HG02759 (cell line): ENCODE results near the gene MAST4.
A peak's percentile ranks its signal among the peaks of the same experiment; 100 is the strongest.

Experiments used
- ATAC-seq: cut with Tn5 transposase; IDR thresholded peaks from one replicate; pipeline ENCODE4 v1.9.1; 2021; ENCODE audit warnings: mild to moderate bottlenecking, moderate library complexity; ENCODE audit not compliant: unreplicated experiment

MAST4 gene

GRCh38 chr5:66603164-66603563 is 7.0 kb downstream of the MAST4 start:
- ATAC-seq = no peak

- no peak for ATAC-seq
These were observed 7.7 kb downstream of the MAST4 start for GRCh38 chr5:66603881-66604280.

- ATAC-seq = no peak
These were observed 10.5 kb downstream of the MAST4 start for GRCh38 chr5:66606713-66607112.

- ATAC-seq = no peak
These were observed 12.3 kb downstream of the MAST4 start for GRCh38 chr5:66608501-66608900.

- ATAC-seq = no peak
These were observed 13.4 kb downstream of the MAST4 start for GRCh38 chr5:66609615-66610014.

- ATAC-seq = no peak
These were observed 16.0 kb downstream of the MAST4 start for GRCh38 chr5:66612226-66612625.

GRCh38 chr5:66615136-66615535 is 18.9 kb downstream of the MAST4 start:
- ATAC-seq = no peak

GRCh38 chr5:66615894-66616293 is 19.7 kb downstream of the MAST4 start:
- no peak for ATAC-seq

GRCh38 chr5:66616520-66617225 is 20.5 kb downstream of the MAST4 start:
- peak; percentile 14 for ATAC-seq

- peak; percentile 56 for ATAC-seq
These were observed 21.2 kb downstream of the MAST4 start for GRCh38 chr5:66617226-66617861.

GRCh38 chr5:66617991-66618768 is 22.0 kb downstream of the MAST4 start:
- ATAC-seq = no peak

- no peak for ATAC-seq
These were observed 24.5 kb downstream of the MAST4 start for GRCh38 chr5:66620711-66621110.

- ATAC-seq = no peak
These were observed 25.0 kb downstream of the MAST4 start for GRCh38 chr5:66621146-66621545.

GRCh38 chr5:66621736-66622135 is 25.5 kb downstream of the MAST4 start:
- no peak for ATAC-seq

GRCh38 chr5:66628561-66628960 is 32.4 kb downstream of the MAST4 start:
- no peak for ATAC-seq

- ATAC-seq = no peak
These were observed 33.3 kb downstream of the MAST4 start for GRCh38 chr5:66629446-66629845.

GRCh38 chr5:66633754-66634153 is 37.6 kb downstream of the MAST4 start:
- ATAC-seq = no peak

GRCh38 chr5:66634601-66635000 is 38.4 kb downstream of the MAST4 start:
- no peak for ATAC-seq

- no peak for ATAC-seq
These were observed 41.8 kb downstream of the MAST4 start for GRCh38 chr5:66637994-66638393.

- no peak for ATAC-seq
These were observed 42.8 kb downstream of the MAST4 start for GRCh38 chr5:66639037-66639436.

GRCh38 chr5:66642538-66642937 is 46.3 kb downstream of the MAST4 start:
- ATAC-seq = no peak

GRCh38 chr5:66643387-66643786 is 47.2 kb downstream of the MAST4 start:
- no peak for ATAC-seq
